NB4 (cell line): ENCODE measurements around the gene TRIM62.
"Not testable (repeated sequence)": the region's sequence is repeated elsewhere in the genome, so short reads cannot be mapped to it uniquely, and the experiment has no call there.

ENCODE experiments used
- CTCF ChIP-seq: IDR thresholded peaks from one replicate; pipeline ENCODE4 v1.5.1; 2012; ENCODE audit warnings: low read depth, low read length
- MAX ChIP-seq: IDR thresholded peaks from 2 replicates; pipeline ENCODE4 v1.6.1; 2011; ENCODE audit warnings: low read depth, low read length
- MYC ChIP-seq: IDR thresholded peaks from 2 replicates; pipeline ENCODE4 v1.6.1; 2011; ENCODE audit warnings: low read depth, low read length

GRCh38 chr1:33100119-33100415, 81.8 kb downstream of the TRIM62 start:
- TF ChIP-seq CTCF, MAX, MYC: not testable (repeated sequence)
